Stimulated activated CD8-positive, alpha-beta memory T cell treated with anti-CD3 and anti-CD28 coated beads, Interleukin-7, amount 100 ng/mL, for 24 hours (primary cell): ENCODE data around the gene BCAN.
"Not testable (repeated sequence)": the region's sequence is repeated elsewhere in the genome, so short reads cannot be mapped to it uniquely, and the experiment has no call there.

Experiments used
- DNase-seq: peaks from one replicate; pipeline ENCODE4 v3.0.0-alpha.2; 2020; ENCODE audit warnings: low read depth

The BCAN gene

DNA sequence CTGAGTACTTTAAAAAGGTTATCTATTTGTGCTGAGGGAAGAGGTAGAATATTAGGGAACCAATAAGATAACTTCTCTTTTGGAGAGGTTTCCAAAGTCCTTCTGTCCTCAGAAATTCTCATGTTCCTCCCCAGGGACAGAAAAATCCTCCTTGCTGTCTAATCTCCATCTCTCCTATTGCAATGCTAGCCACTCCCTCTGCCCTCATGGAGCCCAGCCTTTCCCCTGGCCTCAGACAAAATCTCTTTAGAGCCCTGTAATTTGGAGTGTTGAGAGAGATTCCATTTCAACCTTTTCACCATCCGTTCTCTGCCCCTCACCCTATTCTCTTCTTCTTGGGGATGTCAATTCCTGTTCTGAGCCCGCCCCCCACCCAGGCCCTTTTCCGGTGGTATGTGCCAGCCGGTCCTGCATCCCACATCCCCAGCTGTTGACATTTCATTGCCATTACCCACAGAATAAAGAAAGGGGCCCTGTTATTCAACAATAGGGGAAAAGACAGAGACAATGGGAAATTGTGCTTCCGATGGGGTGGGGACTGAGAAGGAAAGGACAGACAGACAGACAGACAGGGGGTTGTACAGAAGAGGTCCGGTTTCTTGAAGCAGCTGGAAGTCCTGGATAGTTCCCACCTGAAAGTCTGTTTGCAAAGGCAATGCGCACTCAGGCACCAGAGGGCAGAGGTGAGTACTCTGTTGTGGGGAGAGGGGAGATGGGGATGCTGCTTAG, 22.9 kb upstream of the BCAN start, which contains the start of gene HAPLN2:
Gene HAPLN2, plus strand, starts transcription at position 563 of the 729 bp plus-strand sequence. CDS start 4,076 bp downstream, outside the sequence.
- DNase-seq = no peak

DNA sequence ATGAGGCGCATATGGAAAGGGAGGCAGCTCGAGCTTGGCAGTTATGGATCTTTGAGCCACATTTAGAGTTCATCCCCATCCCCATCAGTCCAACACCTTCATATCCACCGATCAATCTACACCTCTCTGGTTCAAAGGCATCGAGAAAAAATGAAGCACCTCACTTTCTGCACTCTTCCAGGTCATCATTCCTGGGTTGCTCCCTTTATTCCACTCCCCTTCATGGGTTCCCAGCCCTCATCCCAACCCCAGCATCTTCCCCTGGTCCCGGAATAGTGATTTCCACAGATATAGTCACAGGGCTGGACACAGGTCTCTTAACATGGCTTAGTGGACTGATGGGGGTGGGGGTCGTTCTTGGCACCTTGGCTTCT, 22.3 kb upstream of the BCAN start:
- DNase-seq = no peak

DNA sequence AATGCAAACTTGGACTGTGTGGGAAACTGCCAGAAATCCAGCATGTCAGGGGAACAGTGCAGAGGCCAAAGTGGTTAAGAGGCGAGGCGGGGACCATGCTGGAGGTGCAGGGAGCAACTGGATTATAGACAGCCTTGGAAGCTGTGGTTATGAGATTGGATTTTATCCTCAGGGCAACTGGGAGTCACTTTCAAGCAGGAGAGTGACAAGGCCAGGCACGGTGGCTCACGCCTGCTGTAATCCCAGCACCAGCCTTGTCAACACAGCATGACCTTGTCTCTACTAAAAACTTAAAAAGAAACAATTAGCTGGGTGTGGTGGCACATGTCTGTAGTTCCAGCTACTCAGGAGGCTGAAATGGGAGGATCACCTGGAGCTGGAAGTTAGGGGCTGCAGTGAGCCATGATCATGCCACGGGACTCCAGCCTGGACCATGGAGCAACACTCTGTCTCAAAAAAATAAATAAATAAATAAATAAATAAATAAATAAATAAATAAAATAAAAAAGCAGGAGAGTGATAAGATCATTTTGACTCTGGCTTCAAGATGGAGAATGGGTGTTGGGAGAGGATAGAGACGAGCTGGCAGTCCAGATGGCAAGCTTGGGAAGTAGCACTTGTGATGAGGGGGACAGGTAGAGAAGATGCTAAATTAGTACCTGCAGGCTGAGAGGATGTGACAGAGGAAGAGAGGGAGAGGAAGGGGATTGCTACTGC, 19.2 kb upstream of the BCAN start:
- DNase-seq = no peak

DNA sequence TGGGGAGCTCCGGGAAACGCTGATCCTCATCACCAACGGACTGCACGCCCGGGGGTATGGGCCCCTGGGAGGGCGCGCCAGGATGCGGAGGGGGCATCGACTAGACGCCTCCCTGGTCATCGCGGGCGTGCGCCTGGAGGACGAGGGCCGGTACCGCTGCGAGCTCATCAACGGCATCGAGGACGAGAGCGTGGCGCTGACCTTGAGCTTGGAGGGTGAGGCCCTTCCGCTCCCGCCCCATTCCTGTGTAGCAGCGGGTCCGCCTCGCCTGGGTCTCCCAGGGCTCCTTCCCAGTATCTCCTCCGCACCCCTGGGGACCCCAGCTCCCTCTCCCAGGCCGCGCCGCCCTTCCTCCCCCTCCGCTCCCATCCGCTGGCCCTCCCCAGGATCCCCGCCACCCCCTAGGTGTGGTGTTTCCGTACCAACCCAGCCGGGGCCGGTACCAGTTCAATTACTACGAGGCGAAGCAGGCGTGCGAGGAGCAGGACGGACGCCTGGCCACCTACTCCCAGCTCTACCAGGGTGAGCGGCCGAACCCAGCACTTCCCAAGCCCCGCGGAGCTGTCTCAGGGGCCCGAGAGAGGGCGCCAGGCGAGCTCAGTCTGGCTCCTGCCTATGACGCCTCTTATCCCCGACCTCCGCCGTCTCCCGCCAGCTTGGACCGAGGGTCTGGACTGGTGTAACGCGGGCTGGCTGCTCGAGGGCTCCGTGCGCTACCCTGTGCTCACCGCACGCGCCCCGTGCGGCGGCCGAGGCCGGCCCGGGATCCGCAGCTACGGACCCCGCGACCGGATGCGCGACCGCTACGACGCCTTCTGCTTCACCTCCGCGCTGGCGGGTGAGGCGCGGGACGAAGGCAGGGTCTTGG, 17.7 kb upstream of the BCAN start:
- no peak for DNase-seq

DNA sequence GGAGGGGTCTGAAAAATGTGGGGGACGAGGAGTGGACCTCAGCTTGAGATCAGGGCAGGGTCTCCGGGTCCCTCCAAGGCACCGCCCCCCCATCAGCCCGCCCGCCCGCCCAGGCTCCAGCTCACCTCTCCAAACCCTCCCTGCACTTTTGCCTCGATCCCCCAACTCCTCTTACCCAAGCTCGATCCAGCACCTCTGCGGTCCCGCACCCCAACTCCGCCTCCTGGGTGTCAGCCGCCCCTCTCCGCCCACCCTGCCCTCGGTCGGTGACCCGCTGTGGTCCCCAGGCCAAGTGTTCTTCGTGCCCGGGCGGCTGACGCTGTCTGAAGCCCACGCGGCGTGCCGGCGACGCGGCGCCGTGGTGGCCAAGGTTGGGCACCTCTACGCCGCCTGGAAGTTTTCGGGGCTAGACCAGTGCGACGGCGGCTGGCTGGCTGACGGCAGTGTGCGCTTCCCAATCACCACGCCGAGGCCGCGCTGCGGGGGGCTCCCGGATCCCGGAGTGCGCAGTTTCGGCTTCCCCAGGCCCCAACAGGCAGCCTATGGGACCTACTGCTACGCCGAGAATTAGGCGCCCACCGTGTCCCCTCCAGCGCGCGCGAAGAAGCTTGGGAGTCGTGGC, 17.0 kb upstream of the BCAN start:
- DNase-seq = no peak

DNA sequence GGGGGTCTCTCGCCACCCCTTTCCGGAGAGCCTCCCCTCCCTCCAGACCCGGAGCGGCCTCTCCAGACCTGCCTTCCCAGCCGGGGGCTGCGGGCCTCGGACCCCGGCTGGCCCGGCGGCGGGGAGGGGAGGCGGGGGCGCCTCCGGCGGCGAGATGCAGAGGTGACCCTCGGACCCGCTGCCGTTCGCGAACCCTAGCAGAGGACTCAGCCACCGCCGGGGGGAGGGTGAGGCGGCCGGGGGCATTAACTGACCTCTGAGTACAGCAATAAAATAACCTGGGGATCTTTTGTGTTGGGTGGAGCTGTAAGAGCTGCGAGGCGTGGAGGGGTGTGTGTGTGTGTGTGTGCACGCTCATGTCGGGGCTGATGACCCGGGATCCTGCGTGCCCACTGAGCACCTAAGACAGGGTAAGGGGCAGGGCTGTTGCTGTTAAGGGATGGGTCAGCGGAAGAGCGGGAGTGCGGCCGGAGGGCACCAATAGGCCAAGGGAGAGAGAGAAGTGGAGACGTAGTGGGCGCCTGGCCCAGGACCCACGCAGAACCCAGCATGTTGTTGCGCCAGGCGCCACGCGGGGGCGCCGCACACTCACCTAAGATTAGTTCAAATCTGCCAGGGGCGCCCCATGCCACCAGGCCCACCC, 16.4 kb upstream of the BCAN start:
- DNase-seq = peak; percentile 41

DNA sequence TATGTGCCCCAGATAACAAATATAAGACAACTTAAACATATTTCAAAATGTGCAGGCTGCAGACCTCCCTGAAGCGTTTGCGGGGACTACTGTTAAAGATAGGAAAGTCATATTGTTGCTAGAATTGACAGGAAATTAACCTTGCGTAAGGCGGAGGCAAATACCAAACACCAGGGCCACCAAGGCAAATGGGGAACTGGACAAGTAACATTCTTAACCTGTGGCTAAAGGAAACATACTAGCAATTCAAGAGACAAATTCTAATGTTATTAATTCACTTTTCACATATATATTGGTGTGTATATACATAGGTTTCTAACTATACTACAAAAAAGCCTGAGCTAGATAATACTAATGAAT, 15.9 kb upstream of the BCAN start:
- DNase-seq = no peak

DNA sequence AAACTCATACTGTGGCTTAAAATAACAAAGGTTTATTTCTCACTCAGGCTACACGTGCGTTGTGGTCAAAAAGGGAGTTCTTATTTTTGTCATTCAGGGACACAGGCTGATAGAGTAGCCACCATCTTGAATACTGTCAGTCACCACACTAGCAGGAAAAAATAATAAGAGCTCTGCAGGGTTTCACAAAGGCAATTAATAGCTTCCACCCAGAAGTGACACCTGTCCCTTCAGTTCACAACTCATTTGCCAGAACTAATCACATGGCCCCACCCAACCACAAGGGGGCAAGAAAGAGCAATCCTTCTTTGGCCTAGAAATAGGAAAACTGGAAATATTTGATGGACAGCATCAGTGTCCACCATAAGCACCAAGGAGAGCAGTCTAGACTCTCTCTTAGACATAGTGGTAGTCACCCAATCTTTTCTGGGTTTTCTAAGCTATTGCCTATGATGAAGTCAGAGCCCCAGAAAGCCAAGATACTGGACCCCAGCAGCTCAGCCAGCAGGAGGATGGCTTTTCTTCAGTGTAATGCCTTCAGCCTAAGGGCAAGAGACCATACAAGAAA, 14.5 kb upstream of the BCAN start:
- no peak for DNase-seq

DNA sequence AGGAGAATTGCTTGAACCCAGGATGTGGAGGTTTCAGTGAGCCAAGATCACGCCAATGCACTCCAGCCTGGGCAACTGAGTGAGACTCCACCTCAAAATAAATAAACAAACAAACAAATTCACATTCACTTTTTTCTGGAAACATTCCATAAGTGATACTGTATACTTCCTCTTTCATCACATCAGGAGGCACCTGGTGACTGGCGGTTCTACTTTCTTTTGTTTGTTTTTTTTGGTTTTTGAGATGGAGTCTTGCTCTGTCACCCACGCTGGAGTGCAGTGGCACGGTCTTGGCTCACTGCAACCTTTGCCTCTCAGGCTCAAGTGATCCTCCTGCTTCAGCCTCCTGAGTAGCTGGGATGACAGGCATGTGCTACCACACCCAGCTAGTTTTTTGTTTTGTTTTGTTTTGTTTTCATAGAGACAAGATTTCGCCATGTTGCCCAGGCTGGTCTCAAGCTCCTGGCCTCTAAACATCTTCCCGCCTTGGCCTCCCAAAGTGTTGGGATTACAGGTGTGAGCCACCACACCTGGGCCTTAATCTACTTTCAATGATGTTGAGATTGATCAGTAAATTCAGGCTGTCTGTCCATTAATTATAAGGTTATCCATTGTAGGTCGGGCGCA, 12.0 kb upstream of the BCAN start:
- DNase-seq = no peak

DNA sequence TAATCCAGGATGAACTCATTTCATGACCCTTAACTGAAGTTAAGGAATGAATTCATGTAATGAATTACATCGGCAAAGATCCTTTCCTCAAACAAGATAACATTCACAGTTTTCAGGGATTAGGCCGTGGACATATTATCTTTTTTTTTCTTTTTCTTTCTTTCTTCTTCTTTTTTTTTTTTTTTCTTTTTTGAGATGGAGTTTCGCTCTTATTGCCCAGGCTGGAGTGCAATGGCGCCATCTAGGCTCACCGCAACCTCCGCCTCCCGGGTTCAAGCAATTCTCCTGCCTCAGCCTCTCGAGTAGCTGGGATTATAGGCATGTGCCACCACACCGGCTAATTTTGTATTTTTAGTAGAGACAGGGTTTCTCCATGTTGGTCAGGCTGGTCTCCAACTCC, 10.8 kb upstream of the BCAN start:
- not testable (repeated sequence) for DNase-seq

DNA sequence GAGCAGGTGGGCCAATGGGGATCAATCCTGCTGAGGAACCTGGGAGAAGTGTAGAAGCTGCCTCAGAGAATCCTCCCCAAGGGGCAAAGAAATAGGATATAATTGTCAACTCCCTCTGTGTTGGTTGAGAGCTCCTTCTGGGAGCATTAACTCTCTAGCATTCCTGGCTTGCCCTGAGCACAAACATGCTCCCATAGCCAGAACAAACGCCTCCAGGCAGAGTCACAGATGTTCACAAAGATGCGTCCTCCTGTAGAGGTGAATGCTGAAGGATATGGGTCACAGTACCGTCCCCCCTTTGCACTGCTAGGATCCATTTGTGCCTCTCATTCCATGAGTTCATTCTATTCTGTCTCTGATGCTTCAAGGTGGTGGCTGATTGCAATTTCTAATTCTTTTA, 9.6 kb upstream of the BCAN start:
- DNase-seq = no peak

DNA sequence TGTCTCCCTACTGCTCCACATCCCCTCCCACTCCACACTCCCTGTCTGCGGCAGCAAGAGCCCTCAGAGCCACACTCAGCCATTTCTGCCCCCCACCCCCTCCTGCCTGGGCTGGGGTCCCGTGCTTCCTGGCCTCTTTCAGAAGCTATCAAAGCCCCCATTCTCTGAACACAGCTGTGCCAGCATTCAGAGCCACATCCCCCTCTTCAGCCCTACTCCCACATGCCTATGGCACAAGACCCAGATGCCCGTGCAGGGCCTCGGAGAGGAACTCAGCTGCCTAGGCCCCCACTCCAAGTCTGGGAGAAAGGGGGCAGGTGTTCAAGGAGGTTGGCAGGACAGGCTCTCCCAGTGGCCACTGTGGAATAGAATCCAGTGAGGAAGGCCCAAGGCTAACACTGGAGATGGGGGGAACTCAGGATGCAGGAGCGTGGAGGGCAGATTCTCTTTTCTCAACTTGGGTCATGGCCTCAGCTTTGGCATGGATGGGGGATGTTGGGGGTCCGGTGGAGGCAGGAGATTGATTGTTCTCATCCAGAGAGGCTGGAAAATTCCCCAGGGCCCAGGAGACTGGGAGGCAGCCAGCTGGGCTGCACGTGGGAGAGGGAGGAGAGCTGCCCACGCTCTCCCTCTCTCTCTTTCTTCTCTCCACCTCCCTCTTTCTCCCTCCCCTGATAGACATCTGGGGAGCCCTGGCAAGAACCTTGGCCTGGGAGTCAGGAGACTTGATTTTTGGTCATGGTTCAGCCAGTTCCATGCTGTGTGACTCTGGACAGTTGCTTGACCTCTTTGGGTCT, 3.5 kb upstream of the BCAN start:
- DNase-seq = no peak

DNA sequence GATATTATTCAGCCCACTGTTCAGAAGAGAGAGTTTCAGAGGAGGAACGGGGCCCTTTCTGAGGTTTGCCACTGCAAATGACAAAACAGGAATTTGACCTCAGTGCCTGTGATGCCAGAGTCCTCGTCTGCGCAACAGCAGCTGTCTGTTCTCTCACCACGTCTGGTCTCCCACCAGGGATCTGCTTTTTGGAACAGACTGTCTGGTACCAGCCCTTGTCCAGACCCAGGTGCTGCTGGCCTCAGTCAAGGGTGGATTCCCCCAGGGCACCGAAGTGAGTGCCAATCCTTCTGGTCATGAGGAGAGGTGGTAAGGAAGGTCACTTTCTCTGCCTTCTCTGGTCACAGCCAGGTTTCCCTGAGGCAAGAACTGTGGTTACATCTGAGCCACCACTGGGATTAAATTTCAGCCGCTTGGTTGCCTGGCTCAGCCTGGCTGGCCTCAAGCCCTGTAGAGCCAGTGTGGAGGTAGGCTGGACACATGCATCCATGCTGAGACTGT, 2.3 kb upstream of the BCAN start:
- no peak for DNase-seq

DNA sequence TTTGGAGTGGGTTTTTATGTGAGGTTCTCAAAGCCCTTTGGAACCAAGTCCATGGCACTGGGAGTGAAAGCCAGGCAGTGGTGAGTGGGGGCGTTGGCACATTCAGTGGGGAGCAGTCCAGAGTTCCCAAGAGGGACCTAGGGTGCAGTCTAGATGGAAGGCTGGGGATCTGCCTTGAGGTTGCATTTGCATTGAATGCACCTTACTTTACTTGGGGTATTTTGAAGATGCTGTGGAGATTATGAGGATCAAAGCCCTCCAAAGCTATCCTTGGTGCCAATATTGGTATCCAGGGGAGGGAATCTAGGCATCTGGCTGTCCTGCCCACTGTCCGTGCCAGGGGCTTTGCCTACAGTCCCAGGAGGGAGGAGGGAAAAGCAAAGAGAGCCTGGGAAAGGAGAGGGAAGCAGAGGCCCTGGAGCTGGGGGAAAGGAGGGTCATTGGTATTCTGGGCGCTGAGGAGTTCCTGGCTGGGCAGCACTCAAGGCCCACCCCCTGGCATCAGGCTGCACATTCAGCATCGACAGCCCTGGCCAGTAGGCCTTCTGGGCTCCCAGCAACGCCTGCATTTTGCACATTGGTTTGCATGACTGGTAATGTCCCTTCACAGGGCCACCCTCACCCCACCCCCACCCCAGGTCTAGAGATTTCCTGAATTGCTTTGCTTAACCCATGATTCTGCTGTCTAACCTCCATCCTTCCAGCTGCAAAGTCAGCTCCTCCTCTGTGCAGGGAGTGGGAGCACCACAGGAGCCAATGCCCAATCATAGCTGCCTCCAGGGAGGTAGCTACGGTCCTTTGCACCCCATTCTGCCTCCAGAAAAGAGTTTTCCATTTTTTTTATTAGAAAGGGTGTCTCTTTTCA, 843 bp upstream of the BCAN start:
- no peak for DNase-seq

DNA sequence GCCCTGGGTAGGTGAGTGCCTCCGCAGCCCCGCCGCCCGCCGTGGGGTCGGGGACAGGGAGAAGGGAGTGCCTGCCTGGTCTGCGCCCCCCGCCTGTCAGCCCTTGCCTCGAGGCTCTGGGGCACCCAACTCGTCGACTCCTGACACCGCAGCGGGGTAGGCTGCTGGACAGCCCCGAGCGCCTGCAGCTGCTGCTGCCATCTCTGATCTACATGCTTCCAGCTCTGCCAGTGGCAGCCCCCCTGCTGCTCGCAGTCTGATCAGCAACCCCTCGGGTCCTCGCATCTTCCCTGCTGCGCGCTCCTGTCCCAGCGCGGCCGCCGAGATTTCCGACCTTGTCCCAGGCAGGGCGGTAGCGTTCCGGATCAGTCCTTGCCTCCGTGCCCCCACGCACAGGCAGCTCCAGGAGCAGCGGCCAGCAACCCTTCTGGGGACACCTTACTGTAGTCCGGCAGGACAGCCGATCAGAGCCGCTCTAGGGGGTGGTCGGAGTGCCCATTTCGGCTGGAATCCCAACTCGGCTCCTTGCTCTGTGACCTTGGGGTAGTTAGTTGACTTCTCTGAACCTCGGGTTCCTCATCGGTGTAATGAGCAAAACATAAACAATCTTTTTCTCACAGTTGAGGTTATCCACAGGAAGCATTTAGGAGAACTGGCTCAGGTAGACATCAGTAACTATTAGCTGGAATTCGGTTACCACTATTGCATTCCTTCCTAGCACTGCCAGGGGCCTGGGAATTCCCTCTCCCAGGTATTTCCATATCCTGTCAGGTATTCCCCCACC, 540 bp downstream of the BCAN start:
- no peak for DNase-seq

DNA sequence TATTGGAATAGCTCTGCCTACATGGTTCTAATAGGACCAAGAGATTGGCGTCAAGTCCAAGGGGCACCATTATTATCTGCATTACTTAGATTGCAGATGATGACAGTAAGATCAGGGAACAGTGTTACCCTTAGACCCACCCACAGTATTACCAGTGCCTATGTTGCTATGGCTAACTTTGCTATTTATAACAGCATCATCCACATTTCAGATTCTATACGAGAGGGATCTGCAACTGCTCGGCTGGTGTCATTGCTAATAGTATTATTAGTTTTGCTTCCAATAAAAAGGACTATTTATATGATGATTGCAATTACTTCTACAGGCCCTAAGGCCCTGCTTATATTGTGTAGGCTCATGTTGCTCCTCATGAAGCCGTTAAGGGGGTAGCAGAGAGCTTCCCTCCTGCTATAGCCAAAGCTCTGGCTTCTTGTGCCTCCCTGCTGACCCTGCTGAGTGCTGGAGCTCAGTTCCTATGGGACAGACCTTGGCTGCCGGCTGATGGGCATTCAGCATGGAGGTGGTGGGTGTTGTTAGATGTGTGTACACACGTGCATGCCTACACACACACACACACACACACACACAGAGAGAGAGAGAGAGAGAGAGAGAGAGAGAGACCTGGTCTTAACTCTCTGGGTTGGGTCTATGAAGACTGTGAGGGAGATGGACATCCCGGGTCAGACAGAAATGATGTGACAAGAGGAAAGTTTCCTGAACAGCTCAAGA, 1.3 kb downstream of the BCAN start:
- DNase-seq = no peak

DNA sequence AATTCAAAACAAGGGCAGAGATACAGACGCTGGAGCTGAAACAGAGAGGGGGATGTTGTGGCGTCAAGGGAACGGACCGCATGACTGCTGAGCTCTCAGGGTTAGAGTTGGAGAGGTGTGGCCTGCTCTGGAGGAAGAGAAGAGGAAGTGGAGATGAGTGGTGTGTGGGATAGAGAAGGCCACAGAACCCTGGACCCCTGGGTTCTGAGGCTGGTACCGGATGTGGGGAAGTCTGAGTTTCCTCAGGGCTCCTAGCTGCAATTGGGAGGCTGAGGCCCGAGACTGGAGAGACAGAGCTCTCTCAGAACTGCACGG, 1.8 kb downstream of the BCAN start:
- no peak for DNase-seq

DNA sequence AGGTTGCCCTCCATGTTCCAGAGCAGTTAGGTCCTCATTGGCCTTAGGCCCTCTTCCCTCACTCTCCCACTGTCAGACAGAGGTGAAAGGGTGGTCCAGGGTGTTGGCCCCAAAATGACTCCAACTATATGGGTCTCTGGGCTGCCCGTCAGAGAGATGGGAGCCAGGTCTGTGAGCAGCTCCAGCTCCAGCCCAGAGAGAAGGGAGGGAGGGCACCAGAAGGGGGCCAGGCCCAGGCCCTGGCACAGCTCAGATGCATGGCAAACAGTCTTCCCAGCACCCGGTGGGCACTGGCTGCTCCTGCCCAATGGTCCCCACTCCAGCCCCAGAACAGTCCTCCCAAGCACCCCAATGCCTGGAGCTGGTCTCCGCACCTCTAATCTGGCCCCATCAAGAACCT, 2.2 kb downstream of the BCAN start:
- DNase-seq = no peak
